ENCODE data around the gene COL12A1. TPM values are rescaled to one million over a fixed set of nuclear protein-coding genes. Genes with fewer than 3 reads are reported as not detected.

The COL12A1 gene
- total and polyA plus RNA-seq, 2 donors = 54.8 to 470 TPM

DNA sequence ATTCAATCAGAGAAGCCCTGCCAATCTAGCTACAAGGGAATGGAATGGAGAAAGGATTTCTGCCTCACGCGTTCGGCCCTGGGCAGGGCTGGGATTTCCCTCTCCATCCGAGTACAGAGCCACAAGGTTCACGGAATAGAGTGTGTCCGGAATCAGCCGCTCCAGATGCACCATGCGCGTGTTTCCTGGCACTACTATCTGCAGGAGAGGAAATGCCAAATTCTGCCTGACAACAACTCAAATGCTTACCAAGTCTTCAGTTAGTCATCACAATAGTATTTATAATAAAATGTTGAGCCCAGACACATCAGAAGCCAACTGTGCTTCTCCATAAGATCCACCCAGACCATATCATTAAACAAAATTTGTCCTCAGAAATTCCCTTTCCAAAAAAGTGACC is 75.1 kb downstream of the COL12A1 start:
- Histone ChIP-seq H3K27ac (ENCODE audit: low read depth) (no peak overlapping the region), H3K4me3 (ENCODE audit: low read depth, low read length) (no peak overlapping the region), H3K4me1 (ENCODE audit: insufficient read depth) (no peaks in the 10 kb centered on the region), H3K36me3 (ENCODE audit: insufficient read depth) (no peaks in the 10 kb centered on the region)
- 64% methylated on average over 9 of the region's 9 CpGs for WGBS
- no peak for DNase-seq (ENCODE audit: extremely low spot score)

DNA sequence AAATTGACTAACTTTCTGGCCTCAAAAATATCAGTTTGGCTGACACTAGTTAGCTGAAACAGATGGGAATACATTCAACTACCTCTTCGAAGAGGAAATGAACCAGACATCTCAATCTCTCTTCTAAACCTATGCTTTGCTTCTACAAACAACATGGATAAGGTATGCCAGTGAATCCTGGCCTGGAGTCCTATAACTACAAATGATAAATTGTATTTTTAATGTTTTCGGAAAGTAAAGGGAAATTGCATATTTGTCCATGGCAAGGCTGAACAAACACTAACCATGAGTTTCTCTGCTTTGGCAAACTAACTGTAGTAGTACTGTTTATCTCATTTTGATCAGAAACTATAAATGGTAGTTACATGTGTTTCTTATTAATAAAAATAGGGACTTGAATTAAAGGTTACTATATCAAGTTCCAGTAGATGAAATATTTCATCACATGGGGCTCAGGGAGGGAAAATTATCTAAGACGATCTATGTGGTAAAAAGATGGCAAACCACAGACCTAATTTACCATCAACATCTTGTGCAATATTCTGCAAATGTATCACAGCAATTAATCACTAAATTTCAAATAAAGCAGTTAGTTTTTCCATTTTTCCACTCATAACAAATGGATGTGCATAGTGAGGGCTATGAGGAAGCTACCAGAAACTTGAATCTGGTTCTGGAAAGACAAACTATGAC is 76.8 kb downstream of the COL12A1 start:
- 63% methylated on average over 3 of the region's 3 CpGs for WGBS
- H3K4me3 ChIP-seq (ENCODE audit: low read depth, low read length) = no peak overlapping the region
- no peaks in the 10 kb centered on the region for H3K36me3 ChIP-seq (ENCODE audit: insufficient read depth)
- H3K4me1 ChIP-seq (ENCODE audit: insufficient read depth) = no peaks in the 10 kb centered on the region
- no peak for DNase-seq (ENCODE audit: extremely low spot score)
- no peak overlapping the region for H3K27ac ChIP-seq (ENCODE audit: low read depth)

DNA sequence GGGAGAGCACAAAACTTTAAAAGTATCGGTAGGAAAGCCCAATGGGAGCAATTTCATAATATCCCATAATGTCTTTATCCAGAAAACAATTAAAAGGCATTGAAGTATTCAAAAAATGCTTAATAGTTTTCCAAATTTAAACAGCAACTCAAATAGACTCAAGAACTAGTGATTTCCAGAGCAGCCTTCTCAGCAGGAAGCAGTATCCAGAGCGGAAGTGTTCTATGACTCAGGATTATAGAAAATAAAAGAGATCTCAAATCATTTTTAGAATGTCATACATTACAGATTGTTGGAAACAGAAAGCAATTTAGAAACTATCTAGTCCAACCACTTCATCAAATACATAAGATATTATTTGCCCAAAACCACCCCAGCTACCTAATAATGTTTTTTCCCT is 79.3 kb downstream of the COL12A1 start:
- H3K27ac ChIP-seq (ENCODE audit: low read depth) = no peak overlapping the region
- H3K36me3 ChIP-seq (ENCODE audit: insufficient read depth) = no peaks in the 10 kb centered on the region
- WGBS = 86% methylated on average over 2 of the region's 2 CpGs

DNA sequence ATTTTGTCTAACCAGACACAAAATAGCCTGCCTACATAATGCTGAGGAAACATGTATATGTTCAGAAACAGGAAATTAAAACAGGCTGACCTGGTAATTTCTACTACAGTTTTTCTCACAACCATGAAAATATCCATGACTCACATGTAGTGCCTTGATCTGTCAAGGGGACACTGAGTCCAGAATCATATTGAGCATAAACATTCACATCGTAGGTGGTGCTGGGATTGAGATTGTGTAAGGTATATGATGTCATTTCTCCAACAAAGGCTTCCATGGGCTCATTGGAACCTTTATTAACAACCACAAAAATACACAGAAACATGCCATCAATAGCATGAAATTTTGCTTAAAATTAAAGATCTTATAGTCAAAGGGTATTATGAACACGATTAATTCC is 80.9 kb downstream of the COL12A1 start:
- no peaks in the 10 kb centered on the region for H3K36me3 ChIP-seq (ENCODE audit: insufficient read depth)
- H3K4me3 ChIP-seq (ENCODE audit: low read depth, low read length) = no peak overlapping the region
- H3K4me1 ChIP-seq (ENCODE audit: insufficient read depth) = no peaks in the 10 kb centered on the region
- WGBS = 93% methylated on average over 2 of the region's 2 CpGs
- H3K27ac ChIP-seq (ENCODE audit: low read depth) = no peak overlapping the region
- no peak for DNase-seq (ENCODE audit: extremely low spot score)

More for the DNA sequence above, 79.3 kb downstream of the COL12A1 start:
- DNase-seq (ENCODE audit: extremely low spot score) = no peak
- Histone ChIP-seq H3K4me3 (ENCODE audit: low read depth, low read length) (no peak overlapping the region), H3K4me1 (ENCODE audit: insufficient read depth) (no peaks in the 10 kb centered on the region)

DNA sequence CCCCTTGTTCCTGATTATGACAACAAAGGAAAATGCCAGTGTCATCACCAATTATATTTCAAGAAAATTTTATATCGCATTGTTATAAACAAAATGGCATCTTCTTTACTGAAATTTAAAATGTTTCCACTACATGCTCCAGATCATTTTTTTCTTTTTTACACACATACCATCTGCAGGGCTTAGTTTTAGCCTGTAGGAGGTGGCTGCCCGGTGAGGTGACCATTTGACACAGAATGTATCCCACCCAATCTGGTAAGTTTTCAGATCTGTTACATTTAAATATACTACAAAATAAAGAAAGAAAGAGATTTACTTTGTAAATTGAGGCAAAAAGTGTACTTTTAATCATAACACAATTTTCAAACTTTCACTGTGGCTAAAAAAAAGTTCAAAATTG is 81.8 kb downstream of the COL12A1 start:
- no peak overlapping the region for H3K4me3 ChIP-seq (ENCODE audit: low read depth, low read length)
- no peaks in the 10 kb centered on the region for H3K36me3 ChIP-seq (ENCODE audit: insufficient read depth)

DNA sequence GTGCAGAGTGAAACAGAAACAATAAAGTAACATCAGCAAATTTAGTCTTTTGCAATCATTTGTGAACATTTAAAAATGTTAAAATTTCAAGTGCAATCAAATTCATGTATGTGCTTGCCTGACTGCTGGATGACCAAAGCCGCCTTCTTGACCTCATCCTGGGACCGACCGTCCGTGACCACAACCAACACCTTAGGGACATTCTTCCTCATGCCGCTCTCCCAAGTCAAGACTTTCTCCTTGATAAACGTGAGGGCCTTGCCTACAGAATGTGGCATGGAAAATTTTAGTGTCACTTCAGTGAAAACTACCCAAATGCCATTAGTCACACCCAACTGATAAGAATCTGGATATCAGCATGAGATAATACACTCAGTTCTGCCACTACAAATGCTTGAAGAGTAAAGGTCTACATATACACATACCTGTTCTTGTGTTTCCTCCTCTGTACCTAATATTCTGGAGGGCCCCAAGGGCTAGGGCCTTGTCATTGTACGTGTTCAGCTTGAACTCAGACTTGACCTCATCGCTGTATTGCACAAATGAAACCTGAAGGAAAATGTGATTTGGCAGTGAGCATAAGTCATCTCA is 86.8 kb downstream of the COL12A1 start:
- H3K36me3 ChIP-seq (ENCODE audit: insufficient read depth) = no peaks in the 10 kb centered on the region

More for the DNA sequence above, 81.8 kb downstream of the COL12A1 start:
- H3K4me1 ChIP-seq (ENCODE audit: insufficient read depth) = no peaks in the 10 kb centered on the region
- 75% methylated on average over 2 of the region's 2 CpGs for WGBS
- no peak for DNase-seq (ENCODE audit: extremely low spot score)
- no peak overlapping the region for H3K27ac ChIP-seq (ENCODE audit: low read depth)

DNA sequence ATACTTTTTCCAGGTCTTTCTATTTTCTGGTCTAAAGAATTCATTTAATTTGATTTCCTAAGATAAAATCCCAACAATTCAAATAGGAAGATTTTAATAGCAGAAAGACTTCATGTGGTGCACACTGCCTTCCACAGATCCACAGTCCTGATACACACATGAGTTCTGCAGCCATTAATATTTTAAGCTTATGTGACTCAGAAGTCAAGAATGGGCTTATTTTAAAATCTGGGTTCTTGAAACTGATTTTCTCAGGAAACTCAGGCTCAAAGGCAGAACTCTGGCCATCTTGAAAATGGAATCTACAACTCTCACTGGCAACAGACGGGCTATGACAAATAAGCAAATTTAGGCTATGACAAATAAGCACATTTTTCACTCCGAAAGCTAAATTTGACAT is 88.2 kb downstream of the COL12A1 start:
- H3K4me1 ChIP-seq (ENCODE audit: insufficient read depth) = no peaks in the 10 kb centered on the region
- no peak overlapping the region for H3K27ac ChIP-seq (ENCODE audit: low read depth)
- no peak for DNase-seq (ENCODE audit: extremely low spot score)
- H3K4me3 ChIP-seq (ENCODE audit: low read depth, low read length) = no peak overlapping the region
- 93% methylated on average over 2 of the region's 2 CpGs for WGBS
- no peaks in the 10 kb centered on the region for H3K36me3 ChIP-seq (ENCODE audit: insufficient read depth)

More for the DNA sequence above, 86.8 kb downstream of the COL12A1 start:
- no peak for DNase-seq (ENCODE audit: extremely low spot score)
- 84% methylated on average over 8 of the region's 8 CpGs for WGBS
- no peak overlapping the region for H3K4me3 ChIP-seq (ENCODE audit: low read depth, low read length)
- H3K27ac ChIP-seq (ENCODE audit: low read depth) = no peak overlapping the region
- no peaks in the 10 kb centered on the region for H3K4me1 ChIP-seq (ENCODE audit: insufficient read depth)

DNA sequence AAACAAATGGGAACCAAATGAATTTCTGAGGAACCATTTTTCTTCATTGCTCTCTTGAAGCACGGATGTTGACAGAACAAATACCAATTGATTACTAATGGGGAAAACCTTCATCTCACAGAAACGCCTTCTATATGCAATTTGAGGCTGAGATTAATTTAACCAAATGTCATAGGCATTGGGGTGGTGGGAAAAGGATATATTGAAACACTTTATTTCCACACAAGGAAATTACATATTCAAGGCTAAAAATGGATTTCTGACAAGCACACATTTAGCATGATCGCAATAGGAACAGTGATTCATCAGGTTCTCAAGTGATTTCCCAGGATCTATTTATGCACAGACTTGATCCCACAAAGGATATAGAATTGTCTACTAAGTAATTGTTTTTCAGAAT is 88.9 kb downstream of the COL12A1 start:
- Histone ChIP-seq H3K4me1 (ENCODE audit: insufficient read depth) (no peaks in the 10 kb centered on the region), H3K36me3 (ENCODE audit: insufficient read depth) (no peaks in the 10 kb centered on the region), H3K27ac (ENCODE audit: low read depth) (no peak overlapping the region), H3K4me3 (ENCODE audit: low read depth, low read length) (no peak overlapping the region)
- 93% methylated on average over 3 of the region's 3 CpGs for WGBS
- no peak for DNase-seq (ENCODE audit: extremely low spot score)

DNA sequence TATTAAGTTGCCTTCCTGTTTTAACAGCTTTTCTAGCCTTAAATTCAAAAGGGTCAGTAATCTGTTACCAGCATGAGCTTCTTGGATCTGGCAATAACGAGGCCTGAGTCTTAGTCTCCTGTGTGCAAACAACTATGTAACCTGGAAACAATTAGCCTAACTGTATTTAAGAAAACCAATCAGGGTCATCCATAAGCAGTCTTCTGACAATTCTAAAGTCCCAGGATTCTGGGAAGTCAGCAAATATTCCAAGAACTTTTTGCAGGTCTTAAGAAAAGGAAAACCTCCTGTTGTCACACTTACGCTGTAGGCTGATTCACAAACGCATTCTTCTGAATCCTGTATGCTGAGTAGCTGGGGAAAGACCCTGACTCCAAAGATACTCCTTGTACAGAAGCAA is 90.4 kb downstream of the COL12A1 start:
- H3K4me3 ChIP-seq (ENCODE audit: low read depth, low read length) = no peak overlapping the region
- H3K4me1 ChIP-seq (ENCODE audit: insufficient read depth) = no peaks in the 10 kb centered on the region
- WGBS = 47% methylated on average over 3 of the region's 3 CpGs
- H3K27ac ChIP-seq (ENCODE audit: low read depth) = peak overlapping the region; percentile 23
- no peak for DNase-seq (ENCODE audit: extremely low spot score)
- no peaks in the 10 kb centered on the region for H3K36me3 ChIP-seq (ENCODE audit: insufficient read depth)

DNA sequence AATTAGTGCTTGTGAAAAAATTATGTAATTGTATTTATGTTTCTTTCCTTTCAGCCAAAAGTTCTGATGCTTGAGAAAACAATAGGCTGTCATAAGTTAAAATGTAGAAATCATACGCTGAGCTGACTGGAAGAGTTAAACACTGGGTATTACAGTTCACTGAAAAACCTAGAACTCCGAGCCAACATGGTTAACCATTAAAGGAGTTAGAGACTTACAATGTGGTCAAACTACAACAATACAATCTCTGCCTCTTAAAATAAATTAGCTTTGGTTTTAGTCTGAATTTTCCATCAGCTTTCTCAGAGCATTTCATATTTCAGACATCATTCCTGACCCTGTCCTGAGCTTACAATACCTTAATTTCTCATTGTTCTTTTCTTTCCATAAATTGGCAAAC is 91.0 kb downstream of the COL12A1 start:
- 35% methylated on average over 2 of the region's 2 CpGs for WGBS
- H3K4me3 ChIP-seq (ENCODE audit: low read depth, low read length) = no peak overlapping the region
- no peaks in the 10 kb centered on the region for H3K36me3 ChIP-seq (ENCODE audit: insufficient read depth)
- H3K27ac ChIP-seq (ENCODE audit: low read depth) = peak overlapping the region; percentile 23
- no peaks in the 10 kb centered on the region for H3K4me1 ChIP-seq (ENCODE audit: insufficient read depth)
- no peak for DNase-seq (ENCODE audit: extremely low spot score)

DNA sequence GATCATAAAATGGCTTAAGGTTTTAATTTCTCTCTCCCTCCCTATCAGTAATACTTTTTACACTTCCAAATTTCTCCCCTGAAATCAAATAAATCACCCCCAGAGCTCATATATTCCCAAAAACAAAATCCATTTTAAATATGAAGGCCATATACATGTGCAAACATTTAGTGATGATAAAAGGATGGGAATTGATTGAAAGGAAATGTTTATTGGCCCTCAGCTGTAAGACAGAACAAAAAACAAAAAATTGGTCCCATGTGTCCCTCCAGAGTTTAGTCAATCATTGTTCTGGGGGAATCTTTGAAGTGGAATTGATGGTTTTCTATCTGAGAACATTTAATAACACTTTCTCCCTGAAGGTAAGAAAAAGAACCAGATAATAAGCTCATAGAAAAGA is 91.7 kb downstream of the COL12A1 start:
- Histone ChIP-seq H3K36me3 (ENCODE audit: insufficient read depth) (no peaks in the 10 kb centered on the region), H3K27ac (ENCODE audit: low read depth) (no peak overlapping the region), H3K4me3 (ENCODE audit: low read depth, low read length) (no peak overlapping the region), H3K4me1 (ENCODE audit: insufficient read depth) (no peaks in the 10 kb centered on the region)
- DNase-seq (ENCODE audit: extremely low spot score) = no peak

DNA sequence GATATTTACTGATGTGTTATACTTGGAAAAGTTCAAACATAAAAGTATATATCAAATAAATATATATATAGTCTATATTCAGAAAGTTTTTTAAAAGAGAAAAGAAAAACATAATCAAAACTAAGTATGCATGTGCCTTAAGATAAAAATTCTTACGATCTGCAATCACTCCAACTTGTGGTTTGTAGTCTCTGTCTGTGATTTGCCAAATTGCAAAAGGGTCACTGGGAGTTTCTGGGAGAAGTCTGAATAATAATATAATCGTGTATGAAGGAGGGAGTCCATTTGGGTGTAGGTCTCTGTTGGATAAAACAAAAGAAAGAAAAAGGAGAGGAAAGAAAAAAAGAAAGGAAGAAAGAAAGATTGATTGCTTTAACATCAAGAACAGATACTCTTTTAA is 92.4 kb downstream of the COL12A1 start:
- Histone ChIP-seq H3K36me3 (ENCODE audit: insufficient read depth) (no peaks in the 10 kb centered on the region), H3K4me1 (ENCODE audit: insufficient read depth) (no peaks in the 10 kb centered on the region), H3K27ac (ENCODE audit: low read depth) (no peak overlapping the region), H3K4me3 (ENCODE audit: low read depth, low read length) (no peak overlapping the region)
- 31% methylated on average over 2 of the region's 2 CpGs for WGBS
- DNase-seq (ENCODE audit: extremely low spot score) = no peak

DNA sequence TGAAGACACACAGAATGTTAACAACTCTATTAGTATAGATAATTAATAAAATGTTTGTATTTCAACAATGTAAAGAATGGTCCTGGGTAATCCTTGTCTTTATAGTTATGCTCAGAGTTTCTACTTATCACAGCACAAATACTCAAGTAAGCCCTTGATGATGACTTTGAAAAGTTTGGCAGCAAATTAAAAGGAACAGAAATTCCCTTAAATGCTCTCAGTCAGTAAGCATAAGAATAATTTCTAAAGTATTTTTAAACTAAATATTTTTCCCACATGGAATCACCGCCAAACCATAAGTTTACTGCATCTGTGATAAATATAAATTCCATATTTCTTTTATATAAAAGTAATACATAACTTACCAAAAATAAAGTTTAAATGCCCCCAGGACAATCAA is 96.1 kb downstream of the COL12A1 start:
- no peaks in the 10 kb centered on the region for H3K4me1 ChIP-seq (ENCODE audit: insufficient read depth)
- 45% methylated on average over 1 of the region's 1 CpG for WGBS
- no peak overlapping the region for H3K4me3 ChIP-seq (ENCODE audit: low read depth, low read length)
- H3K27ac ChIP-seq (ENCODE audit: low read depth) = no peak overlapping the region
- DNase-seq (ENCODE audit: extremely low spot score) = no peak
- no peaks in the 10 kb centered on the region for H3K36me3 ChIP-seq (ENCODE audit: insufficient read depth)

DNA sequence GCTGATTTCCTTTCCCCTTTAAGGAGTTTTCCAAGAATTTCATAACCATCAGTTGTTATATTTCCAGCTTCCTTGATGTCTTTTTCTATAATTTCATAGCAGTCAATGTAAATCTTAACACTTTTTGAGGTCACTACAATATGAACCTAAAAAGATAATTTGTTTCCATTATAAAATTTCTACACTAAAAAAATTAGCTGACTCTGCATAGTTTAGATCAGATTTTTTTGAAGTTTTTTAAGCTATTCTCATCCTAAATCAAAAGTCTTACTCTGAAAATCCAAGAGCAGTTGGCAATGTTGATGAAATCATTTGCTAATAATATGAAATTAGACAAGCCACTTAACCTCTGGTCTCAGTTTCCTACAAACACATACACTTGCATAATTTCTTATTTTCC is 96.8 kb downstream of the COL12A1 start:
- Histone ChIP-seq H3K4me1 (ENCODE audit: insufficient read depth) (no peaks in the 10 kb centered on the region), H3K27ac (ENCODE audit: low read depth) (no peak overlapping the region), H3K4me3 (ENCODE audit: low read depth, low read length) (no peak overlapping the region), H3K36me3 (ENCODE audit: insufficient read depth) (no peaks in the 10 kb centered on the region)
- no peak for DNase-seq (ENCODE audit: extremely low spot score)
